BJ (cell line): Measurements from ENCODE around the gene ROR2. TPM values are rescaled to one million over a fixed set of nuclear protein-coding genes. Genes with fewer than 3 reads are reported as not detected.
A peak's percentile ranks its signal among the peaks of the same experiment; 100 is the strongest.

ENCODE experiments used
- CTCF ChIA-PET: fragments of 350-600 bp; formaldehyde crosslinking; extraction: SDS; loops from one replicate; lab custom pipeline; 2021; ENCODE audit warnings: antibody characterized with exemption, inconsistent platforms; lab: Yijun Ruan, JAX
- POLR2A ChIA-PET: fragments of 300-600 bp; sonication (Branson Sonifier 250); formaldehyde crosslinking; extraction: SDS; loops from one replicate; lab custom pipeline; 2021; ENCODE audit warnings: antibody characterized with exemption; lab: Charles Lee
- DNase-seq: peaks from one replicate; pipeline ENCODE4 v3.0.0-alpha.2; 2011; ENCODE audit warnings: low read depth
- H3K27me3 ChIP-seq: 2 replicates; pipeline ENCODE4 v1.6.0; 2011; ENCODE audit warnings: low read length; ENCODE audit not compliant: control insufficient read depth, insufficient read depth
- H3K36me3 ChIP-seq: 2 replicates; pipeline ENCODE4 v1.5.1; 2011; ENCODE audit warnings: low read length; ENCODE audit not compliant: control insufficient read depth, insufficient read depth
- H3K4me3 ChIP-seq: 2 replicates; pipeline ENCODE4 v1.5.1; 2011; ENCODE audit warnings: low read depth, mild to moderate bottlenecking, control low read depth, low read length
- polyA plus RNA-seq: library from polyadenylated mRNA; depleted of rRNA; stranded (reverse); fragments of >200 nt; gene quantifications from 2 replicates; pipeline ENCODE4 v1.2.3, GENCODE V29; 2011
- TF ChIP-seq, protein P1 (sequence below): IDR thresholded peaks from 2 replicates; pipeline ENCODE4 v1.5.1; 2011; ENCODE audit warnings: low read depth, mild to moderate bottlenecking, control low read depth, inconsistent platforms, low read length, moderate library complexity; ENCODE audit not compliant: insufficient read depth

Gene ROR2
- polyA plus RNA-seq, 1 experiment: 1.1 TPM

DNA sequence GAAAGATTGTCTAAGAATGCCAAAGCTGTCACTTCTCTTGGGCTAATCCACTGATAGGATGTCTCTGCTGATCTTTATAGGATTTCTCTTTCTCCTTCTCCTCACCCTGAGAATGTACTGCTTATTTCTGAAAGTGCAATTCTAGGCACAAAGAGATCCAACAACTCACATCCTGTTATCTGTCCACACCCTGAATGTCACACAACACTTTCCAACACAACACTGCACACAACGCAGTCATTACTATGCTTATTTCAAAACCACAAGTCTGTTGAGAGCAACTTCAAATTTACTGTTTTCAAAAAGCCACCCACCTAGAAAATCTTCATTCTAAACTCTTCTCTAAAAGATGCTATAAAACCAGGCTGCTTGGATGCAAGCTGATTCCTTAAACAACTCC lies 215.0 kb downstream of the ROR2 start:
- Histone ChIP-seq H3K27me3 (peaks cover 3% of the 10 kb centered on the region; the same call in 1 of the 2 replicates), H3K36me3 (peaks cover 2% of the 10 kb centered on the region; the same call in 1 of the 2 replicates), H3K4me3 (no peak overlapping the region)
- CTCF ChIA-PET: interaction anchor here (0.6 to 3.2 kb wide), 20 partner anchors 9 to 820 kb away, joined by 3 to 34 read pairs (median 6); partner anchors contain the start of gene ROR2
- TF ChIP-seq, protein P1, sequence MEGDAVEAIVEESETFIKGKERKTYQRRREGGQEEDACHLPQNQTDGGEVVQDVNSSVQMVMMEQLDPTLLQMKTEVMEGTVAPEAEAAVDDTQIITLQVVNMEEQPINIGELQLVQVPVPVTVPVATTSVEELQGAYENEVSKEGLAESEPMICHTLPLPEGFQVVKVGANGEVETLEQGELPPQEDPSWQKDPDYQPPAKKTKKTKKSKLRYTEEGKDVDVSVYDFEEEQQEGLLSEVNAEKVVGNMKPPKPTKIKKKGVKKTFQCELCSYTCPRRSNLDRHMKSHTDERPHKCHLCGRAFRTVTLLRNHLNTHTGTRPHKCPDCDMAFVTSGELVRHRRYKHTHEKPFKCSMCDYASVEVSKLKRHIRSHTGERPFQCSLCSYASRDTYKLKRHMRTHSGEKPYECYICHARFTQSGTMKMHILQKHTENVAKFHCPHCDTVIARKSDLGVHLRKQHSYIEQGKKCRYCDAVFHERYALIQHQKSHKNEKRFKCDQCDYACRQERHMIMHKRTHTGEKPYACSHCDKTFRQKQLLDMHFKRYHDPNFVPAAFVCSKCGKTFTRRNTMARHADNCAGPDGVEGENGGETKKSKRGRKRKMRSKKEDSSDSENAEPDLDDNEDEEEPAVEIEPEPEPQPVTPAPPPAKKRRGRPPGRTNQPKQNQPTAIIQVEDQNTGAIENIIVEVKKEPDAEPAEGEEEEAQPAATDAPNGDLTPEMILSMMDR: no peak
- no peak for DNase-seq
- POLR2A ChIA-PET: no interaction called here

DNA sequence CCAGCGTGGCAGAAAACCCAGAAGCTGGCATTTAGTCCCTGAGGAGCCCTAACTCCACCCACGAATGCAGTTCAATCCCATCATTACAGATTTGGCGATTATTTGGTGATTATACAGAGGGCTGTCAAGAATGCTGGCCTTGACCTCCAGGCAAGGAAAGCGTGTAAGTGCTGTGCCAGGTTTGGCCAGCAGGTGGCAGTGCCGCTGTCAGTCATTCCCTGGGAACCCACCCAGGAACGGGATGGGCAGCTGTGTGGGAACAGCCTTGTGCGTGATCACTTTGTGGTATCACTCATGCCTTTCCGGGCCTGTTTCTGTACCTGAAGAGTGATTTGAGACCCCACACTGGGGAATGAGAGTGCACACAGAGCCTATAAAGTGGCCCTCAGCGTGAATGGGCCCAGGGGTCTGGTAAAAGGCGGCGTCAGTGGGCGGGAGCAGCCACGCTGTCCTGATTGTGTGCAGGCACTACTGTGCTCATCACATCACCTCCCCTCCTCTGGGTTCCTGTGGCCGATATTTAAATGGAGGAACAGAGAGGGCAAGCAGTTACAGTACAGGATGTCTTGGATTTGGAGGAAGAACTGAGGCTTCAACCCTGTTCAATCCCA lies 215.6 kb downstream of the ROR2 start:
- peaks cover 3% of the 10 kb centered on the region; the same call in 1 of the 2 replicates for H3K27me3 ChIP-seq
- H3K4me3 ChIP-seq: no peak overlapping the region
- POLR2A ChIA-PET: no interaction called here
- TF ChIP-seq, protein P1: peak; percentile 97
- peaks cover 2% of the 10 kb centered on the region; the same call in 1 of the 2 replicates for H3K36me3 ChIP-seq
- no peak for DNase-seq
- CTCF ChIA-PET: interaction anchor here (0.6 to 3.2 kb wide), 21 partner anchors 9 to 820 kb away, joined by 3 to 34 read pairs (median 6); partner anchors contain the start of gene ROR2

DNA sequence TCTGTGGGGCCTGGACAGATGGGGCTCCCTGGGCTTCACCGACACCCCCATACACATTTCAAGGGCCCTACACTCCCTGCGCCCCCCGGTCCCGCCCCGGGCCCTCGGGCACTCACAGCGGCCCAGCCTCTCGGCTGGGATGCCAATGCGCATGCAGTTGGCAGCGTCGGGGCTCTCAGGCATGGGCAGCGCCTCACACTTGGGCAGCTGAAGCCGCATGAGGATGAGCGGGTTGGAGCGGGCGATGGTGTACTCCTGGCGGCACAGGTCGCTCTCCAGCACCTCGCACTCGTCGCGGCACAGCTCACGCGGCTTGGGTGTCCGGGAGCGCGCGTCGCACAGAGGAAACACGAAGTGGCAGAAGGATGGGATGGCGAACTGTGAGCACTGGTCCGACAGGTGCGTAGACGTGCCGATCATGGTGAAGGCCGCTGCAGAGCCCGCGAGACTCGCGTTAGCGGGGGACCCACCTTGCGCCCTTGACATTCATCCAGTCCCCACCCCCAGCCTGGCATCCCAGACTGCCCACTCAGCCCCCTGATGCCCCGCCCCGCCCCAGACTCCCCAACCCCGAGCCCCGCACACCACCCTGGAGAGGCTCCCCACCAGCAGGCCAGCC lies 216.9 kb downstream of the ROR2 start:
- Histone ChIP-seq H3K27me3 (peaks cover 3% of the 10 kb centered on the region; the same call in 1 of the 2 replicates), H3K4me3 (no peak overlapping the region), H3K36me3 (peaks cover 2% of the 10 kb centered on the region; the same call in 1 of the 2 replicates)
- CTCF ChIA-PET: interaction anchor here (0.7 to 3.2 kb wide), 8 partner anchors 12 to 818 kb away, joined by 3 to 34 read pairs (median 6); no protein-coding TSS in a partner anchor
- no peak for DNase-seq
- POLR2A ChIA-PET: no interaction called here
- TF ChIP-seq, protein P1: no peak

DNA sequence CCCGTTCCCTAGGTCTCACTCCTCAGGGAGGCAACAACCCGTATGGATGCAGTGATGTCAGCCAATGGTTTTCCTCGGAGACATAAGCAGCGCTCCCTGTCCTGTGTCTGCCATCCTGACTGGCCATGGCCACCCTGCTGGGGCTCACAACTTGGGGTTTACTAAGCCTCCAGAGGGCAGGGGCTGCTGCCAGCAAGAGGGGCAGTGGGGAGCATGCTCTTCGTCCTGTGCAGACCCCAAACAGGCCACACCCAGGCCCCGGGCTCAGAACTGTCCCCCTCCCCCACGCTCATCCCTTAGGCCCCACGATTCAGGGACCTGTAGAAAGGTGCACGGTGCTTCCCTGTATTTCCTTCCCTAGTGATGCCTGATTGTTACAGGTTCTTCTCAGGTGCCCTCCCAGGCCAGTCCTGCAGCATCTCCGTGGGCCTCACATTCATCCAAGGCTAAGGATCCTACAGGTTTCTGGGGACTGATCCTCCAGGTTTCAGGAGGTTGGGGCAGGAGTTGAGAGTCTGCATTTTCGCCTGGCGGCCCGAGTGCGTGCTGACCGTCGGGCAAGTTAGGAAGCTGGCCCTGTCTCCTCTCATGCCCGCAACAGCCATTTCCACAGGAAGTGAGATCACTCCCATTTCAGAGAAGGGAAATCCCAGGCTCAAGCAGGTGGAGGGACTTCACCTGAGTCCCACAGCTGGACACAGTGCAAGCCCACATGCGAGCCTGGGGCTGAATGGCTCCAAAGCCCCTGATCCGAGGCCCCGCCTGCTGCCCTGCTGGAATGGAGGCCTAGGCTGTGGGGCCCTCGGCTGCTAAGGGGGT lies 217.6 kb downstream of the ROR2 start:
- Histone ChIP-seq H3K4me3 (no peak overlapping the region), H3K27me3 (peaks cover 3% of the 10 kb centered on the region; the same call in 1 of the 2 replicates), H3K36me3 (peaks cover 2% of the 10 kb centered on the region; the same call in 1 of the 2 replicates)
- TF ChIP-seq, protein P1: no peak
- POLR2A ChIA-PET: no interaction called here
- CTCF ChIA-PET: interaction anchor here (0.6 kb wide), 1 partner anchor 39 kb away, joined by 3 read pairs; no protein-coding TSS in a partner anchor
- no peak for DNase-seq
